Trophoblast cell (in vitro differentiated cells and primary cell): ENCODE results near the gene ZNF687.

Source experiments
- DNase-seq, 2 donors: peaks; one replicate each; pipeline ENCODE4 v3.0.0-alpha.2; 2016
- H2AFZ ChIP-seq: 2 replicates; pipeline ENCODE4 v1.6.1; 2013; ENCODE audit warnings: low read length, moderate library complexity, mild to moderate bottlenecking; ENCODE audit not compliant: insufficient read depth, poor library complexity
- H2AK5ac ChIP-seq: 2 replicates; pipeline ENCODE4 v1.6.1; 2013; ENCODE audit warnings: mild to moderate bottlenecking, low read length
- H2BK120ac ChIP-seq: 2 replicates; pipeline ENCODE4 v1.6.1; 2013; ENCODE audit warnings: low read length, mild to moderate bottlenecking, moderate library complexity; ENCODE audit not compliant: insufficient read depth, poor library complexity
- H2BK12ac ChIP-seq: 2 replicates; pipeline ENCODE4 v1.6.1; 2013; ENCODE audit warnings: mild to moderate bottlenecking, low read length, moderate library complexity
- H2BK5ac ChIP-seq: 2 replicates; pipeline ENCODE4 v1.6.1; 2013; ENCODE audit warnings: low read length, low read depth, moderate library complexity, mild to moderate bottlenecking; ENCODE audit not compliant: poor library complexity
- H3K14ac ChIP-seq: 2 replicates; pipeline ENCODE4 v1.6.1; 2013; ENCODE audit warnings: mild to moderate bottlenecking, low read length
- H3K18ac ChIP-seq: 2 replicates; pipeline ENCODE4 v1.6.1; 2013; ENCODE audit warnings: mild to moderate bottlenecking, low read length
- H3K23ac ChIP-seq: 2 replicates; pipeline ENCODE4 v1.6.1; 2013; ENCODE audit warnings: low read length
- H3K27ac ChIP-seq: 2 replicates; pipeline ENCODE4 v1.5.1; 2013; ENCODE audit warnings: low read depth, mild to moderate bottlenecking, inconsistent platforms, low read length, moderate library complexity
- H3K27me3 ChIP-seq: 2 replicates; pipeline ENCODE4 v1.6.1; 2013; ENCODE audit warnings: inconsistent platforms, mild to moderate bottlenecking, low read length, moderate library complexity; ENCODE audit not compliant: insufficient read depth
- H3K36me3 ChIP-seq, 2 experiments: 1 replicate in 1 of 2; 2 replicates in 1 of 2; pipeline ENCODE4 v1.6.1; 2013; ENCODE audit warnings: low read length in 2 of 2, mild to moderate bottlenecking in 2 of 2, moderate library complexity in 1 of 2; ENCODE audit not compliant: insufficient read depth in 2 of 2, control insufficient read depth in 1 of 2
- H3K4ac ChIP-seq: 2 replicates; pipeline ENCODE4 v1.6.1; 2013; ENCODE audit warnings: low read depth, mild to moderate bottlenecking, low read length, moderate library complexity
- H3K4me1 ChIP-seq, 2 experiments: 1 replicate in 1 of 2; 2 replicates in 1 of 2; pipeline ENCODE4 v1.6.1; 2013; ENCODE audit warnings: low read length in 2 of 2, mild to moderate bottlenecking in 2 of 2, moderate library complexity in 1 of 2; ENCODE audit not compliant: insufficient read depth in 2 of 2, control insufficient read depth in 1 of 2
- H3K4me2 ChIP-seq: 2 replicates; pipeline ENCODE4 v1.6.1; 2013; ENCODE audit warnings: inconsistent platforms, mild to moderate bottlenecking, low read length, moderate library complexity
- H3K4me3 ChIP-seq: 2 replicates; pipeline ENCODE4 v1.5.1; 2013; ENCODE audit warnings: mild to moderate bottlenecking, low read depth, low read length, inconsistent platforms
- H3K79me1 ChIP-seq: one replicate; pipeline ENCODE4 v1.6.1; 2013; ENCODE audit warnings: low read length
- H3K79me2 ChIP-seq: 2 replicates; pipeline ENCODE4 v1.6.1; 2013; ENCODE audit warnings: low read length, mild to moderate bottlenecking; ENCODE audit not compliant: control insufficient read depth, insufficient read depth, poor library complexity
- H3K9ac ChIP-seq: 2 replicates; pipeline ENCODE4 v1.6.1; 2013; ENCODE audit warnings: mild to moderate bottlenecking, low read length
- H3K9me3 ChIP-seq: 2 replicates; pipeline ENCODE4 v1.6.1; 2013; ENCODE audit warnings: low read depth, mild to moderate bottlenecking, control low read depth, inconsistent platforms, low read length; ENCODE audit not compliant: insufficient read depth
- H4K12ac ChIP-seq: 2 replicates; pipeline ENCODE4 v1.6.1; 2013; ENCODE audit warnings: low read depth, mild to moderate bottlenecking, low read length, moderate library complexity
- H4K8ac ChIP-seq: 2 replicates; pipeline ENCODE4 v1.6.1; 2013; ENCODE audit warnings: low read depth, mild to moderate bottlenecking, low read length, moderate library complexity
- H4K91ac ChIP-seq: one replicate; pipeline ENCODE4 v1.6.1; 2013; ENCODE audit warnings: low read depth, mild to moderate bottlenecking, low read length, moderate library complexity
- WGBS: extraction: QIAGEN DNeasy Blood & Tissue Kit; methylation state at CpG from one replicate; pipeline ENCODE4 v1.1.7; 2013; ENCODE audit warnings: missing lambda C conversion rate; ENCODE audit not compliant: insufficient read length, insufficient coverage; ENCODE audit errors: extremely low coverage; 5-methylcytosine and 5-hydroxymethylcytosine counted together

ZNF687 gene

DNA sequence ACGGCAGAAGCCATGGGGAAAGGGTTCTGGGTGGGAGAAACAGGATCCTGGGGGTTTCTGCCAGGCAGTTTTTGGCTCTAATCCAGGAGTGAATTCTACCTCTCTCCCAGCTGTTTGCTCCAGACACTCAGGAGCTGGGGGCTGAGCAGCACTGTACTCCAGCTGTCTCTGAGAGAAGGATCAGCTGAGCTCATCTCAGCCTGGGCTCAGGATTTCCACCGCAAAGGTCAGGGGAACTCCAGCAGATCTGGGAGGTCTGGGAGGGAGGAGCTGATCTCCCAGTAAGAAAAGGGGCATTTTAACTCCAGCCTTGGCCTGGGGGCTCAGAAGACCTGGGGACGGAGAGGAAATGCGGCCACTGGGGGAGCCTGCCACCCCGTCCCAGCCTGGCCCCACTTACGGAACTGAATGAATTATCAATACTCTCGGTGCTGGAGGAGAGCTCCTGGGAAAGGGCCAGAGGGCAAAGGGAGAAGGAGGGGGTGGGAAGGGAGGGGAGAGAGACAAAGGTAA is 27.8 kb downstream of the ZNF687 start:
- Histone ChIP-seq H3K4me1 (peaks cover 32 to 45% of the 10 kb centered on the region in 2 experiments), H2BK5ac (peak overlapping the region; percentile 84), H3K27ac (peak overlapping the region; percentile 89), H3K9me3 (no peaks in the 10 kb centered on the region), H2AK5ac (no peak overlapping the region), H3K36me3 (peaks cover 27 to 36% of the 10 kb centered on the region in 2 experiments), H2AFZ (peak overlapping the region; percentile 17), H4K91ac (peak overlapping the region; percentile 64), H3K4me2 (peak overlapping the region; percentile 57), H3K18ac (no peak overlapping the region), H2BK120ac (no peak overlapping the region), H2BK12ac (peak overlapping the region; percentile 56), H3K14ac (peak overlapping the region; percentile 19), H3K79me2 (no peaks in the 10 kb centered on the region), H4K12ac (no peak overlapping the region), H4K8ac (peak overlapping the region; percentile 70), H3K4me3 (no peak overlapping the region), H3K27me3 (no peaks in the 10 kb centered on the region), H3K4ac (no peak overlapping the region), H3K79me1 (peaks cover 32% of the 10 kb centered on the region), H3K23ac (no peak overlapping the region), H3K9ac (no peak overlapping the region)
- no peak for DNase-seq
- no CpG with 5 or more reads among the region's 7 CpGs for WGBS

DNA sequence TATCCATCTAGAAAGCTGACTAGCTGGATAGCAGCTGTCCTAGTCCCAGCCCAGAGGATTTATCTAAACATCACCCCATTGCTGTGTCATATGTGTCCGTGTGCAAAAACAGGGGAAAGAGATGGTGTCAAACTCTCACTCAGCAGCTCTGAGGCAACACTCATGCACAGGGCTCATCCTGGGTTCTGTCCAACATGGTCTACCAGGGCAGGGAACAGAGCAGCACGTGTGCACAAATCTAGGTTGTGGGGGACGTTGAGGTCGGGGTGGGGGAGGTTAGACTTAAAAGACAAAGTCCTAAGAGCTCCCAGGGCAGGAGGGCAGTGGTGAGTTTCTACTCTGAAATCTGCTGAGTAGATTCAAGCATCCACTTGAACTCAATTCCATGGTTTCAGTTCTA is 28.9 kb downstream of the ZNF687 start:
- peaks cover 37 to 50% of the 10 kb centered on the region in 2 experiments for H3K4me1 ChIP-seq
- peak overlapping the region; percentile 49 for H3K4me2 ChIP-seq
- peak overlapping the region; percentile 37 for H2BK5ac ChIP-seq
- H3K4ac ChIP-seq, result peak overlapping the region; percentile 48
- no peak overlapping the region for H3K23ac ChIP-seq
- peak overlapping the region; percentile 89 for H3K27ac ChIP-seq
- H3K18ac ChIP-seq, result peak overlapping the region; percentile 15
- peaks cover 27 to 32% of the 10 kb centered on the region in 2 experiments for H3K36me3 ChIP-seq
- WGBS, result no CpG with 5 or more reads among the region's 4 CpGs
- no peak overlapping the region for H3K4me3 ChIP-seq
- H2BK12ac ChIP-seq, result peak overlapping the region; percentile 63
- no peak overlapping the region for H4K12ac ChIP-seq
- H4K91ac ChIP-seq, result peak overlapping the region; percentile 33
- peak overlapping the region; percentile 58 for H2BK120ac ChIP-seq
- peak overlapping the region; percentile 21 for H3K14ac ChIP-seq
- H3K79me1 ChIP-seq, result peaks cover 32% of the 10 kb centered on the region
- H3K27me3 ChIP-seq, result no peaks in the 10 kb centered on the region
- no peak overlapping the region for H3K9ac ChIP-seq
- no peaks in the 10 kb centered on the region for H3K9me3 ChIP-seq
- DNase-seq, result no peak
- peak overlapping the region; percentile 22 for H2AK5ac ChIP-seq
- no peak overlapping the region for H2AFZ ChIP-seq
- no peaks in the 10 kb centered on the region for H3K79me2 ChIP-seq
- H4K8ac ChIP-seq, result peak overlapping the region; percentile 44

DNA sequence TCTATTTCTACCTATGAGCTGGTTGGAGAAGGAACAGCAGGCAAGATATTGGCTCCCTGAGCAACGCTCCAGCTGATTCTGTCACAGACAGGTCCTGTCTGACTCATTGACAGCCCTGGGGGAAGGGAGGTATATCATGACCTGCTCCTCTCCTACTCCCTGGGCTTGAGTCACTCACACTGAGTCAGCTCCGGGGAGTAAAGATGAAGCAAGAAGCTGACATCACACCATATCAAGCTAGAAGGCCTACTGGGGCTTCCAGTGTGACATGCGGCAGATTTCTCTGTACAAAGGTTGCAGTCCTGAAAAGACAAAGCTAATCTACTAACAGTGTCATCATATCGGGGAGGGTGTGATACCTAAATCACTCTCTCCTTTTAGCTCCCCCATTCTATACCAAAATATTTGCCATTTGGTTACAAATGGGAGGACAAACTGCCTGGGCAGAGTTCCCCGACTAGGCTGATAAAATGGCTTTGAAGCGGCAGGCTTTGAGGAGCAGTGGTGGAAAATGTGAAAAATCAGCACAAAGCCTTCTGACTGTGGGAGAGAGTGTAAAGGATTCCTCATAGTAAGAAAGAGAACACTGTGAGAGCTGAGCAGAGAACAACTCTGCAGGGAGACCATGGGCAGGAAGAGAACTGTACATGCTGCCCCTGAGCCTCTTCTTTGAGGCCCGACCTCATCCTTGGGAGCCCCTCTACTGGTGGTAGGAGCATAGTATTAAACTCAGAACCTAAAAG is 29.7 kb downstream of the ZNF687 start:
- Histone ChIP-seq H3K23ac (no peak overlapping the region), H4K12ac (no peak overlapping the region), H2AFZ (no peak overlapping the region), H4K8ac (peak overlapping the region; percentile 67), H3K9me3 (no peaks in the 10 kb centered on the region), H2BK120ac (peak overlapping the region; percentile 34), H3K27ac (peak overlapping the region; percentile 92), H2AK5ac (no peak overlapping the region), H2BK5ac (peak overlapping the region; percentile 86), H3K4me1 (peaks cover 41 to 53% of the 10 kb centered on the region in 2 experiments), H2BK12ac (peak overlapping the region; percentile 51), H3K27me3 (no peaks in the 10 kb centered on the region), H3K36me3 (peaks cover 24 to 31% of the 10 kb centered on the region in 2 experiments), H3K79me1 (peaks cover 32% of the 10 kb centered on the region), H3K79me2 (no peaks in the 10 kb centered on the region), H3K9ac (no peak overlapping the region), H4K91ac (peak overlapping the region; percentile 82), H3K4ac (no peak overlapping the region), H3K14ac (peak overlapping the region; percentile 53), H3K18ac (peak overlapping the region; percentile 47), H3K4me2 (peak overlapping the region; percentile 49), H3K4me3 (no peak overlapping the region)
- DNase-seq, result peak; percentile 97 to 99
- no CpG with 5 or more reads among the region's 7 CpGs for WGBS

DNA sequence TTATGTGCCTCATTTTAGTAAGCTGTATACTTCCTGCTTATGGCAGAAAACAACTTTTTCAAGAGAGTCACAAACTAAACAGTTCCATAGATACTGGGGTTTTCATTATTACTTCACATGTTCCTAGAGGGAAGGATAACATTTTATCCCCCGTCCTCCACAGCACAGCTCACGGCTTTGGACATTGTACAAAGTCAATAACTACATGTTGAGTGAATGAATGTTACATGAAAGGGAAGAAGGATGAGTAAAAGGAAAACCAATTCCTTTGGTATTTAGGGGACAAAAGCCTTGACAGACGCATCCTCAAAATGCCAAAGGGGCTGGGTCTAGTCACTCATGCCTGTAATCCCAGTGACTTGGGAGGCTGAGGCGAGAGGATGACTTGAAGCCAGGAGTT is 30.3 kb downstream of the ZNF687 start:
- Histone ChIP-seq H2BK12ac (peak overlapping the region; percentile 34), H4K12ac (no peak overlapping the region), H2BK120ac (peak overlapping the region; percentile 34), H3K9me3 (no peaks in the 10 kb centered on the region), H3K27me3 (no peaks in the 10 kb centered on the region), H3K27ac (peak overlapping the region; percentile 92), H3K4ac (no peak overlapping the region), H3K79me2 (no peaks in the 10 kb centered on the region), H2AFZ (no peak overlapping the region), H4K8ac (no peak overlapping the region), H3K4me1 (peaks cover 41 to 53% of the 10 kb centered on the region in 2 experiments), H3K79me1 (peaks cover 32% of the 10 kb centered on the region), H3K4me2 (no peak overlapping the region), H3K9ac (no peak overlapping the region), H3K36me3 (peaks cover 21 to 28% of the 10 kb centered on the region in 2 experiments), H3K14ac (no peak overlapping the region), H3K18ac (no peak overlapping the region), H2AK5ac (no peak overlapping the region), H3K4me3 (no peak overlapping the region), H2BK5ac (peak overlapping the region; percentile 66), H3K23ac (no peak overlapping the region), H4K91ac (peak overlapping the region; percentile 66)
- WGBS, result no CpG with 5 or more reads among the region's 4 CpGs
- DNase-seq, result no peak
